Brain microvascular endothelial cell (primary cell): ENCODE results near the gene LIN9.

Experiments used
- DNase-seq: peaks from one replicate; pipeline ENCODE4 v3.0.0-alpha.2; 2020
- H3K27ac ChIP-seq: fragments of 250-450 bp; sonication (Bioruptor Pico); 2 replicates; pipeline ENCODE4 v1.5.1; 2020; ENCODE audit warnings: mild to moderate bottlenecking, moderate library complexity
- H3K27me3 ChIP-seq: fragments of 250-450 bp; sonication (Bioruptor Pico); replicated peaks from 2 replicates; pipeline ENCODE4 v1.5.1; 2020; ENCODE audit warnings: mild to moderate bottlenecking
- H3K36me3 ChIP-seq: fragments of 250-450 bp; sonication (Bioruptor Pico); replicated peaks from 2 replicates; pipeline ENCODE4 v1.5.1; 2020; ENCODE audit warnings: mild to moderate bottlenecking
- H3K4me3 ChIP-seq: 2 replicates; pipeline ENCODE4 v1.5.1; 2011; ENCODE audit warnings: low read depth, mild to moderate bottlenecking, control low read depth, low read length, moderate library complexity
- in situ Hi-C: cut with HindIII; loops from 2 replicates; pipeline ENCODE4 v1.10.0; 2017; ENCODE audit warnings: low sequenced_read_pairs, low pct_ligation_motif_present
- TF ChIP-seq, protein P1 (sequence below): IDR thresholded peaks from 2 replicates; pipeline ENCODE4 v1.5.1; 2011; ENCODE audit warnings: low read depth, mild to moderate bottlenecking, moderate library complexity, low read length, control low read depth, inconsistent platforms; ENCODE audit errors: missing control alignments

LIN9 gene

DNA sequence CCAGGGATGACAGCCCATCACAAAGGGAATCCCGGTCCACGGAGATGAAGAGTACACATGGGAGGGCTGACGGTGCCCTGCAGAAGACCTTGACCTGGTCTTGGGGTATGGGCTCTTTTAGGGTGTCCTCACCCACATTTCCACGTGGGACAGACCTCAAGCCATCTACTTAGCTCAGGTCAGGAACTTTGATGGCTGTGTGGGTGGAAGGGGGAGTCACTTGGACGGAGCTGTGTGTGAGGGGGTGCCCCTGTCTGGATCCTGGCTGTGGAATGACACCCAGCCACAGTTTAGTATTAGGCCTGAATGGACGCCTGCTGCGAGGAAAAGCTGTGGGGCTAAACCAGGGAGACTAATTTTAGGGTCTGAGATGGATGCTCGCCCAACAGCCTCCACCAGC is 96.4 kb downstream of the LIN9 start:
- TF ChIP-seq, protein P1, sequence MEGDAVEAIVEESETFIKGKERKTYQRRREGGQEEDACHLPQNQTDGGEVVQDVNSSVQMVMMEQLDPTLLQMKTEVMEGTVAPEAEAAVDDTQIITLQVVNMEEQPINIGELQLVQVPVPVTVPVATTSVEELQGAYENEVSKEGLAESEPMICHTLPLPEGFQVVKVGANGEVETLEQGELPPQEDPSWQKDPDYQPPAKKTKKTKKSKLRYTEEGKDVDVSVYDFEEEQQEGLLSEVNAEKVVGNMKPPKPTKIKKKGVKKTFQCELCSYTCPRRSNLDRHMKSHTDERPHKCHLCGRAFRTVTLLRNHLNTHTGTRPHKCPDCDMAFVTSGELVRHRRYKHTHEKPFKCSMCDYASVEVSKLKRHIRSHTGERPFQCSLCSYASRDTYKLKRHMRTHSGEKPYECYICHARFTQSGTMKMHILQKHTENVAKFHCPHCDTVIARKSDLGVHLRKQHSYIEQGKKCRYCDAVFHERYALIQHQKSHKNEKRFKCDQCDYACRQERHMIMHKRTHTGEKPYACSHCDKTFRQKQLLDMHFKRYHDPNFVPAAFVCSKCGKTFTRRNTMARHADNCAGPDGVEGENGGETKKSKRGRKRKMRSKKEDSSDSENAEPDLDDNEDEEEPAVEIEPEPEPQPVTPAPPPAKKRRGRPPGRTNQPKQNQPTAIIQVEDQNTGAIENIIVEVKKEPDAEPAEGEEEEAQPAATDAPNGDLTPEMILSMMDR = no peak
- H3K27ac ChIP-seq = no peak overlapping the region
- in situ Hi-C loops = no loop called here
- DNase-seq = no peak
- no peaks in the 10 kb centered on the region for H3K36me3 ChIP-seq
- no peaks in the 10 kb centered on the region for H3K27me3 ChIP-seq
- no peak overlapping the region for H3K4me3 ChIP-seq

DNA sequence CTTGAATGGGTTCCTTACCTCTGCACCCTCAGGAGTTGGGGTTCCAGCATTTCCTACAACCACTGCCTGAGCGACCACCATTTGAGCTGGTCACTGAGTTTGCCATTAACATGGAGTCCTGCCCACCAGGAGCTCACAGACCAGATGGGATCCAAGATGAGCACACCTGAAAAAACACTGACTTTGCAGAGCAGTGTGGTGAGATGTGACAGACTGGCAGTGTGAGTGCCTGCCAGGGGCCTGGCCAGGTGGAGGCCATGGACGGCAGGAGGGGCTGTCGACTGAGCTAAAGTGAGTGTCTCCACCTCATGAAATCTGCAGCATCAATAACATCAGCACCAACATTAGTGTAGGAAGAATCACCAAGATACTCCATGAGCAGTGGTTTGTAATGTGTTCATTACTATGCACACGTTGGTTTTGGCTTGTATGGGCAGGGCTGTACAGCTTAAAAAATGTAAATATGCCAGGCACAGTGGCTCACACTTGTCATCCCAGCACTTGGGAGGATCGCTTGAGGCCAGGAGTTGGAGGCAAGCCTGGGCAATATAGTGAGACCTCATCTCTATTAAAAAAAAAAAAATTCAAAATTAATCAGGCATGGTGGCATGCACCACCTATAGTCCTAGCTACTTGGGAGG is 97.7 kb downstream of the LIN9 start:
- in situ Hi-C loops = no loop called here
- TF ChIP-seq, protein P1 = no peak

DNA sequence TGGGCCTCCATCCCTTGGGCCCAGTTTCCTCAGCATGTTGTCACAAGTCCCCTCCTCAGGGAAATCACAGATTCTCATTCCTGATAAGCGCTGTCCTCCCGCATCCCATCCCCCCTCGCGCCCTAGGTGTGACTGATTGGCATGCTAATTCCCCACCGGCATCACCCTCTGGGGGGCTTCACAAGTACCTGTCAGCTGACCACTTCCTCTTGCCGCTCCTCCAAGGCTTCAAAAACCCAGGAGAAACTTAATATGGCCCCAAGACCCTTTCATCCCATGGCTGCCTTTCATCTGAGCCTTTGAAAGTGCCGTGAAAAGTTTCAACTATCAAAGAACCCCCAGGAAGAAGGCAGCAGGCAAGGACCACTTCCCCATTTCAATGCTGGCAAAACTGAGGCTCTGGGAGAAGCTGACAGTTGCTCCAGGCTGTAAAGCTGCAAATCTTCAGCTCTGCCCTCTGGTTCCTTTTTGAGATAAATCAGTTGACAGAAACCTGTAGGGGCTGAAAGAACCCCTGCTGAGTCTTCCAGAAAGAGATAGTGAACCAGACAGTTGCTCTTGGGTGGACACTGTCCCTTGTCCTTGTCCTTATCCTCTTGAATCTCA is 98.3 kb downstream of the LIN9 start:
- Histone ChIP-seq H3K27me3 (no peaks in the 10 kb centered on the region), H3K27ac (no peak overlapping the region), H3K36me3 (no peaks in the 10 kb centered on the region), H3K4me3 (no peak overlapping the region)
- DNase-seq = no peak
- TF ChIP-seq, protein P1 = no peak
- in situ Hi-C loops = no loop called here

More for the DNA sequence above, 97.7 kb downstream of the LIN9 start:
- H3K4me3 ChIP-seq = no peak overlapping the region
- no peak for DNase-seq
- no peaks in the 10 kb centered on the region for H3K36me3 ChIP-seq
- no peaks in the 10 kb centered on the region for H3K27me3 ChIP-seq
- no peak overlapping the region for H3K27ac ChIP-seq

DNA sequence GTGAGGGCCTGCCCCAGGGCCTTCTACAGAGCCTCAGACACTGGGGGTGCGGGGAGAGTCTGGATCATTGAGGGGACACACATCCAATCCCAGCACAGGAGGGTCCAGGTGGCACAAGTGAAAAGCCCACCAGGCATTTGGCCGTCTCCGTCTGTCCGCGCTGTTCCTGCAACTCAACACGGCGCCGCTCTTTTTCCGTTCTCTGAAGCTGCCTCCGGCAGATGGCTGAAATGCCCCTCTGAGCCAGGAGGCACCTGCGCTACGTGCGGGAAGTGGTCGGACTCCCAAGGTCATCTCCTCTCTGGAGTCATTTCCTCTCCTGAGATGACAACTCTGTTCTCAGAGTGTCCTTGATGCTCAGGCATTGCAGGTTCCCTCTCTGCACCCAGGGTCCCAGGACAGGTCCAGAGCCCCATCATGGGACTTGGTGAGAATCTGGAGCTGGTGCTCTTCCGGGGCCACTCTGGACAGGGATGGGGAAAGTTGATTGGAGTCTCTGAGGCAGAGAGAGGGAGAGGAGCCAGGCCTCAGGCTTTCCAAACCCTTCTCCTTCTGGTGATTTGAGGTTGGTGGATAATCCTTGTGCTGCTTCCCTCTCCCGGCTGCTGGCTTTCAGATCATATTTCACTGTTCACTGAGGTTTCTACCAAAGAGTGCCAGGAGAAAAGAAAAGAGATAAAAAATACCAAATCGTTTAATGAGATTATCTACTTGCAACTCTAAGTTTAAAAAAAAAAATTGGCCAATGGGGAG is 99.5 kb downstream of the LIN9 start:
- no peak overlapping the region for H3K4me3 ChIP-seq
- in situ Hi-C loops = no loop called here
- no peak overlapping the region for H3K27ac ChIP-seq
- DNase-seq = no peak
- TF ChIP-seq, protein P1 = no peak
- no peaks in the 10 kb centered on the region for H3K27me3 ChIP-seq
- no peaks in the 10 kb centered on the region for H3K36me3 ChIP-seq

DNA sequence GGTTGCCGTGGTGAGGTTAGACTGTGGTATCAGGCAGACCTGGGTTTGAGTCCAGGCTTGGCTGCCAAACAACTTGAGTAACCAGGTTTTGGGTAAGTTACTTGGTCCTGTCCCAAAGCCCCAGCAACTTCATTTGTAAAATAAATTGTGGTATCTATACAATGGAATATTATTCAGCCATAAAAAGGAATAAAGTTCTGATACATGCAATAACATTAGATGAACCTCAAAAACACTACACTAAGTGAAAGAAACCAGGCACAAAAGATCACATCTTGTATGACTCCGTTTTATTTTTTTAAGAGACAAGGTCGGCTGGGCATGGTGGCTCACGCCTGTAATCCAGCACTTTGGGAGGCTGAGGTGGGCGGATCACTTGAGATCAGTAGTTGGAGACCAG is 101.9 kb downstream of the LIN9 start:
- DNase-seq = no peak

More for the DNA sequence above, 101.9 kb downstream of the LIN9 start:
- H3K27me3 ChIP-seq = no peaks in the 10 kb centered on the region
- no peak overlapping the region for H3K27ac ChIP-seq
- H3K36me3 ChIP-seq = no peaks in the 10 kb centered on the region
- in situ Hi-C loops = no loop called here
- H3K4me3 ChIP-seq = no peak overlapping the region
- TF ChIP-seq, protein P1 = no peak
